KMS-11 (cell line): ENCODE measurements around the gene C12orf75.
"Not testable (repeated sequence)": the region's sequence is repeated elsewhere in the genome, so short reads cannot be mapped to it uniquely, and the experiment has no call there.

Experiments
- H2AFZ ChIP-seq: fragments of 200-600 bp; sonication (generic); 2 replicates; pipeline ENCODE4 v1.6.1; 2016; ENCODE audit warnings: antibody characterized with exemption, mixed run types, low read depth
- H3K27ac ChIP-seq: fragments of 200-600 bp; sonication (generic); 2 replicates; pipeline ENCODE4 v1.6.1; 2016; ENCODE audit warnings: mild to moderate bottlenecking, mixed run types
- H3K27me3 ChIP-seq: fragments of 200-600 bp; sonication (generic); 2 replicates; pipeline ENCODE4 v1.6.1; 2017; ENCODE audit warnings: mild to moderate bottlenecking, low read depth, mixed run types, moderate library complexity; ENCODE audit not compliant: insufficient read depth
- H3K36me3 ChIP-seq: fragments of 200-600 bp; sonication (generic); 2 replicates; pipeline ENCODE4 v1.6.1; 2017; ENCODE audit warnings: mild to moderate bottlenecking, mixed run types; ENCODE audit not compliant: insufficient read depth
- H3K4me1 ChIP-seq: fragments of 200-600 bp; sonication (generic); 2 replicates; pipeline ENCODE4 v1.6.1; 2016; ENCODE audit warnings: mild to moderate bottlenecking, low read depth, mixed run types; ENCODE audit not compliant: poor library complexity, severe bottlenecking
- H3K4me2 ChIP-seq: fragments of 200-600 bp; sonication (generic); 2 replicates; pipeline ENCODE4 v1.7.0; 2016; ENCODE audit warnings: mild to moderate bottlenecking, mixed run types
- H3K4me3 ChIP-seq: fragments of 200-600 bp; sonication (generic); IDR thresholded peaks from 2 replicates; pipeline ENCODE4 v1.6.1; 2017; ENCODE audit warnings: low read depth, low read length, mixed read lengths; ENCODE audit not compliant: insufficient read depth
- H3K79me2 ChIP-seq: fragments of 200-600 bp; sonication (generic); 2 replicates; pipeline ENCODE4 v1.6.1; 2016; ENCODE audit warnings: low read depth, mixed run types; ENCODE audit not compliant: insufficient read depth
- H3K9ac ChIP-seq: fragments of 200-600 bp; sonication (generic); 2 replicates; pipeline ENCODE4 v1.6.1; 2016; ENCODE audit warnings: mild to moderate bottlenecking, mixed run types
- H4K20me1 ChIP-seq: fragments of 200-600 bp; sonication (generic); 2 replicates; pipeline ENCODE4 v1.6.1; 2016; ENCODE audit warnings: mild to moderate bottlenecking, mixed run types; ENCODE audit not compliant: insufficient read depth
- CTCF ChIP-seq: fragments of 200-600 bp; sonication (generic); conservative IDR thresholded peaks from 2 replicates; pipeline ENCODE4 v1.6.1; 2017; ENCODE audit warnings: low read depth, mild to moderate bottlenecking, antibody characterized with exemption, low read length, moderate library complexity, mixed read lengths

Gene C12orf75

GRCh38 chr12:105309384-105309783, 21.1 kb upstream of the C12orf75 start:
- not testable (repeated sequence) for H3K79me2 ChIP-seq, H3K4me2 ChIP-seq, H3K4me3 ChIP-seq, H3K27ac ChIP-seq, H3K36me3 ChIP-seq, H3K27me3 ChIP-seq, H2AFZ ChIP-seq, H3K9ac ChIP-seq, H4K20me1 ChIP-seq, H3K4me1 ChIP-seq

- H3K27ac ChIP-seq, H4K20me1 ChIP-seq, H3K27me3 ChIP-seq, H3K4me1 ChIP-seq, H3K4me3 ChIP-seq, H3K4me2 ChIP-seq, H3K79me2 ChIP-seq, H3K36me3 ChIP-seq, H3K9ac ChIP-seq, H2AFZ ChIP-seq: not testable (repeated sequence)
These were observed 19.9 kb upstream of the C12orf75 start for GRCh38 chr12:105310476-105311085.

GRCh38 chr12:105311936-105312335, 18.6 kb upstream of the C12orf75 start:
- H2AFZ ChIP-seq, result not testable (repeated sequence)

GRCh38 chr12:105313755-105314154, 16.7 kb upstream of the C12orf75 start:
- not testable (repeated sequence) for H3K36me3 ChIP-seq, H3K4me2 ChIP-seq, H2AFZ ChIP-seq, H3K4me1 ChIP-seq, H3K27me3 ChIP-seq, H3K27ac ChIP-seq, H3K9ac ChIP-seq, H4K20me1 ChIP-seq, H3K4me3 ChIP-seq, H3K79me2 ChIP-seq

More at GRCh38 chr12:105311936-105312335, 18.6 kb upstream of the C12orf75 start:
- not testable (repeated sequence) for H3K27me3 ChIP-seq, H3K4me3 ChIP-seq, H3K36me3 ChIP-seq, H3K27ac ChIP-seq, H3K4me1 ChIP-seq, H3K9ac ChIP-seq, H3K4me2 ChIP-seq, H4K20me1 ChIP-seq, H3K79me2 ChIP-seq

- Histone ChIP-seq H3K27me3 (no peaks in the 10 kb centered on the region), H3K4me1 (no peaks in the 10 kb centered on the region), H3K27ac (no peak overlapping the region), H4K20me1 (no peaks in the 10 kb centered on the region), H2AFZ (no peak overlapping the region), H3K4me2 (no peak overlapping the region), H3K79me2 (no peaks in the 10 kb centered on the region), H3K4me3 (no peak overlapping the region), H3K36me3 (no peaks in the 10 kb centered on the region), H3K9ac (no peak overlapping the region)
- no peak for TF ChIP-seq CTCF
These were observed 15.4 kb upstream of the C12orf75 start for GRCh38 chr12:105315130-105315529.

- H3K27me3 ChIP-seq, result no peaks in the 10 kb centered on the region
- H3K4me2 ChIP-seq, result no peak overlapping the region
- no peaks in the 10 kb centered on the region for H4K20me1 ChIP-seq
- H3K4me3 ChIP-seq, result no peak overlapping the region
- no peak for TF ChIP-seq CTCF
- H3K36me3 ChIP-seq, result no peaks in the 10 kb centered on the region
- no peaks in the 10 kb centered on the region for H3K4me1 ChIP-seq
- H3K79me2 ChIP-seq, result no peaks in the 10 kb centered on the region
- no peak overlapping the region for H3K27ac ChIP-seq
- no peak overlapping the region for H2AFZ ChIP-seq
- H3K9ac ChIP-seq, result no peak overlapping the region
These were observed 14.8 kb upstream of the C12orf75 start for GRCh38 chr12:105315726-105316125.
